HL-60/S4 treated with retinoic acid at 250 ng/mL for 4 days and 3 days (cell line): Measurements from ENCODE around the gene CDKN2B-AS1.

Source experiments
- in situ Hi-C: fragments of 300-500 bp; cut with MboI; formaldehyde crosslinking; loops from 2 replicates; pipeline ENCODE4 v1.7.0; 2022; ENCODE audit warnings: low sequenced_read_pairs

Gene CDKN2B-AS1

GRCh38 chr9:22078081-22078480 lies 83.5 kb downstream of the CDKN2B-AS1 start:
- in situ Hi-C loops: no loop called here

DNA sequence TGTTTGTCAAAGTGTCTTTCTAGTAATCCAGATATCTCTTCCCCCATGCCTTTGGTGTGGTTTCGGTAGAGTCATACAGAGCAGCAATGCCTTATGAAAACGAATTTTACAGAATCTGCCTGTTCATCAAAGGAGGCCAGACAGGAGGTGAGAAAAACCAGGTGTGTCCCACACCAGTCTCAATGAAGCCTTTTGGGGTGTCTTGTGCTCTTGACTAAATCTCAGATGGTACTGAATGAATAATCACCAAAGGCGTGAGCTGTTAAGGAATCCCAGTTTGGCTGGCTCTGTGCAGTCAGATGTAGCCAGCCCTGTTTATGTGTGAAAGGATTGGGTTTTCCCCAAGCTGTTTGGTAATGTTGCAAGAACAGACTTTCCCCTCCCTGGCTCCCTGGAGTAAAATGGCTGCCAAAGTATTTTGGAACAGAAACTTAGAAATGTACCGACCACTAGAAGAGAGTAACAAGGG lies 85.3 kb downstream of the CDKN2B-AS1 start:
- in situ Hi-C loops: no loop called here

DNA sequence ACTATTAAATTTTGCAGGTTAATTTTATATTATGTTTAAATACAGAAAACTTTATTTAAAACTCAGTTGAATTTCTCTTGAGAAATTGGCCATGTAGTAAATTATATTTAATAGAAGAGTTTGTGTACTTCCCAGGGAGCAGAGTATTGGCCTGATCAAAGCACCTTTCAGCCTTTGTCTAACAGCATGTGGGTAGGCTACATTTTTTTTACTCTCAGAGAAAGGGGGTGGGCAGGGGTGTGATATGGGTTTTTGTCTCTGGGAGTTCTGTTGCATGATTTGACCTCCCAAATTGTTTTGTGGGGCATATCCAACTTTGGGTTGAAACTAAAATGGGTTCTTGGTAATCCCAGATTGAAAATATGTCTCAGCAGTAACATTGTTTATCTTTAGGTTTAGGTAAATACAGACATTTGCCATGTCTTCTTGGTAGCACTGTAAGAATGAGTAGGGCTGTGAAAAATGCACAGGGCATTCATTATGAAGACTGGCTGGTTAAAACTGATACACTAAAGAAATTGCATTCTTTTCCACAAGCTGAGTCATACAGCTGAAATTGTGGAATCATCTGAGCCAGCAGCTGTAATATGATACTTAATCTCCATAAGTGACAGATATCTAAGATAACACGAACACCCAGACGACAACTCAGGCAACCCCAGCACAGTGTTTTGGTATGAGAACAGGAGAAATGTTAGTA lies 89.9 kb downstream of the CDKN2B-AS1 start:
- in situ Hi-C loops: no loop called here

DNA sequence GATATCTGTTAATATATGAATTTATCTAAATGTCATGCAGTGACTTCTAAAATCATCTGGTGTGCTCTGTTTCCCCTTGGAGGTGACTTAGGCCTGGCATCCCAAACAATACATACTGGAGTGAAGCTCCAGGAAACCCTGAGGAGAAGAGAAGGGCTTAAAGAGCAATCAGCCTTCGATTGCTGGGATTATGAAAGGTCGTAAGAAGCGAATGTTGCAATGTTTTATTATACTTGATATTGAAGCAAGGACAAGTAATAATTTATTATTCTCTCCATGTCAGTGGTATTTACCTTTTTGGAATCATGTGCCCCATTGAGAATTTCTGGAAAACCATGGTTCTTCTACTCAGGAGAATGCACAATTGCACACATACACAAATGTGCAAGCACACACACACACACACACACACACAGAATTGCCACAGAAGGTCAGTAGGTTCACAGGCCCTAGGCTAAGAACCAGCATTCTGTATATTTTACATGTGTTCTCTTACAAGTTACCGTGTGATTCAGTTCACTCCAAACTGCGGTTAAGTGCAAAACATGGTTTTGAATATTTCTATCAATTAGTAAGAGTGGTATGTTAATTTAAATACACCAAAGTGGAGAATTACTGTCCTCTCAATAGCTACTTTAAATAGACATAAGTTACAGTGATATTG lies 93.6 kb downstream of the CDKN2B-AS1 start:
- in situ Hi-C loops: no loop called here

DNA sequence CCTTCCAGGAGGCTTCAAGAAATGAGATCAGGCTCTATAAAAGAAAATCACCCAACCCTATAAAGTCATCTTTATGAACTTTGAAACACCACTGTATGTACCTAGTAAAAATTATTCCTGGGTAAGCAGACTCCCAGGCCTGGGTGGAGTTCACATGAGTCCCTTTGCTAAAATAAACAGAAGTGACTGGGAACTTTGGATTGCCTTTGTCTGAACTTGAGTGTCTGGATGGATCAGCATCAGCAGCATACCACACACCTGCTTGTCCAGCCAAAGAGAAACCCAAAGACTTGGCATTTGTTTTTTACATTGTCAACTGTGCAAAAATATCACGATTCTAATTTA lies 94.1 kb downstream of the CDKN2B-AS1 start:
- in situ Hi-C loops: no loop called here

GRCh38 chr9:22097707-22098106 lies 103.1 kb downstream of the CDKN2B-AS1 start:
- in situ Hi-C loops: no loop called here

- in situ Hi-C loops: no loop called here
These were observed 104.2 kb downstream of the CDKN2B-AS1 start for GRCh38 chr9:22098643-22099332.

DNA sequence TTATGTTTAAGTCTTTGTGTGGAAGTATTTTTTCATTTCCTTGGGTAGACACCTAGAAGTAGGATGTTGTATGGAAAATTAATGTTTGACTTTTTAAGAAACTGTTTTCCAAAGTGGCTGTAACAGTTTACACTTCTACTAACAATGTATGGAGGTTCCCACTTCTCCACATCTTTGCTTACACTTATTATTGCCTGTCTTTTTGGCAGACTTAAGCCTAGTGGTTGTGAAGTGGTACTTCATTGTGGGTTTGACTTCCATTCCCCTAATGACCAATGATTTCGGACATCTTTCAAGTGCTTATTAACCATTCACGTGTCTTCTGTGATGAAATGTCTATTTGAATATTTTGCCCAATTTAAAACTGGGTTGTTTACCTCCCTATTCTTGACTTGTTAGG lies 106.0 kb downstream of the CDKN2B-AS1 start:
- in situ Hi-C loops: no loop called here

DNA sequence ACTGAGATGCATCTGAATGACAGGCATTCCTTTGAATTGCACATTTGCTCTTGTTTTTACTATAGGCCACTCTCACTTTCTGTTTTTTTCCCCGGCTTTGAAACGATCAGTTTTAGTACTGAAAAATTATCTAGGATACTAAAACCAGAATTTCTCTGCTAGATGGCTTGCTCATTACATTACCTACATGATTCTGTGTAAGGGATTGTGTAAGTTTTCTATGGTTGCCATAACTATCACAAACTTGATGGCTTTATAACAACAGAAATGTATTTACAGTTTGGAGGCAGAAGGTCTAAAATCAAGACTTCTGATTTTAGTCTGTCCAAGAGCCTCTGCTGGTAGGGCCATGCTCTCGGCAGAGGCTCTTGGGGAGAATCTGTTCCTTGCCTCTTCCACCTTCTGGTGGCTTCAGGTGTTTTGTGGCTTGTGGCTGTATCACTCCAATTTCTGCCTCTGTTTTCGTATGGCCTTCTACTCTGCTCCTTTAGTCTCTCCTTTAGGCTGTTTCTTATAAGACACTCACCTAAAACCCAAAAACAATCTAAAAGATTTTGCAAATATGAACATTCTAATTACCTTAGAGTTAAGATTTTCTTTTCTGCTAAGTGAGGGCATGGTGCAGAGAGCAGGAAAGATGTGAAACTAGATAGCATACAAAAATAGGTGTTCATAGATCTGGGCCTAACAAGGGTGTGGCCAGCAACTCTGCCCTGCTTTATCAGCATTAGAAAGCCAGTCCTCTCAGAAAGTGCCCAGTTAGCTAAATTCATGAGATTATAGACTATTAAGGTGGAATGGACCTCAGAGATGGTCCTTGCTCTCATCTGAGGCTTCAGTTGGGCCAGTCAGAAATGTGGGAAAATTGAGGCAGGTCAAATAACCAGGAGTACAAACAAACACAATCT lies 107.8 kb downstream of the CDKN2B-AS1 start:
- in situ Hi-C loops: no loop called here

- in situ Hi-C loops: no loop called here
These were observed 109.3 kb downstream of the CDKN2B-AS1 start for GRCh38 chr9:22103685-22104575.

- in situ Hi-C loops: no loop called here
These were observed 110.6 kb downstream of the CDKN2B-AS1 start for GRCh38 chr9:22105005-22105722.

GRCh38 chr9:22107202-22108045 lies 112.8 kb downstream of the CDKN2B-AS1 start:
- in situ Hi-C loops: no loop called here

DNA sequence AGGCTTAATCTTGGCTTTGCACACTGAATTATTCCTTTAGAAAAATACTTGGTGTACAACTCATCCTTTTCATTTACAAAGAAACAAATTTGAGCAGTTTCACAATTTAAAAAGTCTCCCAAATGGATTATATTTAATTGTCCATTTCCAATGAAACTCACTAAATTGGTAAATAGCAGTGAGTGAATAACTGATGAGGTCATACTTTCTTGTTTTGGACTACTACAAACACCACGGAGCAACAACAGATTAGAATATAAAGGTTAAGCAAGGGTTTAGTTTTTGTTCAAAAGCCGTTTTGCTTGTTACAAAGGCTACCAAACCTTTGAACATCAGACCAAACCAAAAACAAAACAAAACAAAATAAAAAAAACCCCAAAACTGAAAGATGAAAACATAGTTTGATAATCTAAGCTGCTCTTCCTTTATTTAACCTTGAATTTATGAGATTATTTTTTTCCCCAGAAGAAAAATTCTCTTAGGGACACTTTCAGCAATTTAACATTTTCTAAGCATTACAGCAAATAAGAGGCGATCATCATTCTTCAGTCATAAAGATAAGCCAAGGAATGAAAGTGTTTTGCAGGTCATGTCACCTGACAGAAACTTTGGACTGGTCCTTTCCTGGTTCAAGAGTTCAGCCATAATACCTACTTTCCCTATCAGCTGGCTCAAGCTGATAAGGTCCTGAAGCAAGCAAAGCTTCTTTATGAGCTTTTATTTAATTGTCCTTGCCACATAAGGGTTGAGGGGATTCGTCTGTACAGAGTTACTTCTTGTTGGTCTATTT lies 114.2 kb downstream of the CDKN2B-AS1 start:
- in situ Hi-C loops: no loop called here

- in situ Hi-C loops: no loop called here
These were observed 116.8 kb downstream of the CDKN2B-AS1 start for GRCh38 chr9:22111176-22111953.

DNA sequence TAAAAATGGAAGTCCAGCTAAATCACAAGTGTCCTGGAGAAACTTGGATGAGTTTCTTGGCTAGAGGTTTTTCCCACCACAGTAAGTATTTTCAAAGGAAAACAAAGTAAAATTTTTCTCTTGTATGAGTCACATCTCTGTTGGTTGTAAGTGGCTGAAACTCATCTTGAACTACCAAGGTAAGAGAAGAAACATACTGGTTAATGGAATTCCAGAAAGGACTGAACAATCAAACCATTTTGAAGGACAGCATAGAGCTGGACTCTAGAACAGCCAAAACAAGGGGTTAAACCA lies 117.3 kb downstream of the CDKN2B-AS1 start:
- in situ Hi-C loops: no loop called here

DNA sequence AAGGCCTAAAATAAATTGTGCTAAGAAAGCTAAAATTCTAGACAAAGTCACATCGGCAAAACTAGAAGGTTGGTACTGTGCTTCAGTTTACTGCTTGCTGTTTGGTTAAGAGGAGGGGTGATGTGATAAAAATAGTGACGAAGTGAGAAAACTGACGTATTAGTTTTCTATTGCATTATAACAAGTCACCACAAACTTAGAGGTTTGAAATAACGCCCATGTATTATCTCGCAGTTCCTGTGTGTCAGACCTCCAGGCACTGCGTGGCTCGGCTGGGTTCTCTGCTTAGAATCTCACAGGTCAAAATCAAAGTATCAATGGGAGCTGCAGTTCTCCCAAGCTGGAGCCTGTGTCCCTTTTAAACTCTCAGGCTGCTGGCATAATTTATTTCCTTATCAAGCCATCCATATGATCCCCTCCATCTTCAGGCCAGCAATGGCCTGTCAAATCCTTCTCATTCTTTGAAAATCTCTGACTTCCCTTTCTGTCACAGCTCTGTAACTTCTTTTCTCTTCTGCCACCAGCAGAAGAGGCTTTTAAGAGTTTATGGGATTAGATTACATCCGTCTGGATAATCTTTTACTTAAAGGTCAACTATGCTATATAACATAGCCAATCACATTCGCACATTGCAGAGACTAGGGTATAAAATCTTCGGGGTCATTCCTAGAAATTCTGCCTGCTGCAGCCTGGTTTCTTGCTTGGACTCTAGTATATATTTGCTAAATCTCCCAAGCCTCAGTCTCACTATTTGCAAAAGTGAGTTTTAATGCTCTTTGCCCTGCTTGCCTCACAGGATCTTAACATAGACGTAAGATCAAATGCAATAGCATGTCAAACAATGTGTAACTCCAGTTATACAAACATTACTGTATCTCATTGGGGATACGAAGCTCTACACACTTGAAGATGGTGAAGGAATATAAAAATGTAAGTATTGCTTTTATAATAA lies 118.6 kb downstream of the CDKN2B-AS1 start:
- in situ Hi-C loops: no loop called here
